Right atrium auricular region (tissue), 2 donors: ENCODE measurements around the gene LBX1. TPM values are rescaled to one million over a fixed set of nuclear protein-coding genes. Genes with fewer than 3 reads are reported as not detected.

Source experiments
- DNase-seq: peaks from one replicate; pipeline ENCODE4 v3.0.0-alpha.2; 2019; ENCODE audit warnings: low spot score
- H3K27ac ChIP-seq, 2 donors: fragments of 200-600 bp; sonication (generic); 1 replicate in 1 of 2; 2 replicates in 1 of 2; pipeline ENCODE4 v1.5.1; 2016 to 2019
- H3K27me3 ChIP-seq, 2 donors: fragments of 200-600 bp; sonication (generic); one replicate each; pipeline versions ENCODE4 v1.5.1 to v1.6.0; 2017 to 2019
- H3K36me3 ChIP-seq: fragments of 200-600 bp; sonication (generic); one replicate; pipeline ENCODE4 v1.5.1; 2016
- H3K4me1 ChIP-seq, 2 donors: fragments of 200-600 bp; sonication (generic); one replicate each; pipeline versions ENCODE4 v1.5.1 to v1.6.0; 2017 to 2019
- H3K4me3 ChIP-seq, 2 donors: fragments of 200-600 bp; sonication (generic); 1 replicate in 1 of 2; 2 replicates in 1 of 2; pipeline ENCODE4 v1.5.1; 2017 to 2019; ENCODE audit warnings: mild to moderate bottlenecking in 1 of 2, moderate library complexity in 1 of 2
- H3K9me3 ChIP-seq, 2 donors: fragments of 200-600 bp; sonication (generic); one replicate each; pipeline ENCODE4 v1.5.1; 2019
- total RNA-seq, 2 donors: library from RNA; depleted of rRNA; stranded (reverse); fragments of >200 nt; gene quantifications; one replicate each; pipeline ENCODE4 v1.1.0, GENCODE V29; 2016
- TF ChIP-seq, protein P1 (sequence below), 2 donors: fragments of 200-600 bp; sonication (generic); IDR thresholded peaks; one replicate each; pipeline ENCODE4 v1.5.1; 2019; ENCODE audit warnings: antibody characterized with exemption in 2 of 2

LBX1 gene
- total RNA-seq, 2 donors from 2014 or later = not detected

DNA sequence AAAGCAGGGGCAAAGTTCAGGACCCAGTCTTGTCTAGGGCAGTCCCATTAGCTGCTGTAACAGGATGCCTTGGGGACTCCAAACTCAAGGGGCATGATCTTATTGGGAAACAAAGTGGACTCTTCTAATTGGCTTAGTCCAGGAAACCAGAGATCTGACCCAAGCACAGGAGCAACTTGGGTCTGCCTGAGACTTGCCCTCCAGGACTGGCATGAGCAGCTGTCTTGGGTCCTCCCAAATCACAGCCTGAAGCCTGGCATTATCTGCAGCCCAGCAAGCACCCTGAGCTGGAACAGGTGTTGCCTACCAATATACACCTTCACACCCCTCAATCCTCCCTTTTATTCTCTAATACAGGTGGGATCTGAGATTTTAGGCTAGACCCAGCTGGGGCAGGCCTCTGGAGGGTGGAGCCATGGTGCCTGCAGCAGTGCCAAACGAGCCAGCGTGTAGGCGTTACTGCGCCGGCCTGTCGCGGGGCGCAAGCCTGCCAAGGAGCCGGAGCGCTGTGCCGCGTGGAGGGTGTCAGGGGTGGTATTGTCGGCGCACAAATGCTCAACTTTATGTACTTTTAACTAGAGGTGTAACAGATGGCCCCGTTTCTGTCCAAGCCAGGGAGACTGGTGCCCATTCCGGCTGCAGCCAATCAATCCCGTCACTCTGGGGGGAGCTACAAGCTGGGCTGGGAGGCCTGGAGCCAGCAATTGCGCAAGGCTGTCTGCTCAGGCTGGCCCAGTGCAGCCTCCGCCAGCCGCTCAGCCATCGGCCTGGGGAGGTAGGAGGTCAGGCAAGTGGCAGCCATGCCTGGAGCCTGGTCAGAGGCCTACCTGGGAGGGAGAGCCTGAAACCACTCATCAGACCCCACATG lies 12.8 kb upstream of the LBX1 start:
- H3K4me3 ChIP-seq = no peak overlapping the region
- no peaks in the 10 kb centered on the region for H3K36me3 ChIP-seq
- peaks cover 0 to 3% of the 10 kb centered on the region in 2 donors for H3K4me1 ChIP-seq
- H3K9me3 ChIP-seq = no peaks in the 10 kb centered on the region
- peaks cover 20% of the 10 kb centered on the region in 2 donors for H3K27me3 ChIP-seq
- H3K27ac ChIP-seq = no peak overlapping the region
- TF ChIP-seq, protein P1, sequence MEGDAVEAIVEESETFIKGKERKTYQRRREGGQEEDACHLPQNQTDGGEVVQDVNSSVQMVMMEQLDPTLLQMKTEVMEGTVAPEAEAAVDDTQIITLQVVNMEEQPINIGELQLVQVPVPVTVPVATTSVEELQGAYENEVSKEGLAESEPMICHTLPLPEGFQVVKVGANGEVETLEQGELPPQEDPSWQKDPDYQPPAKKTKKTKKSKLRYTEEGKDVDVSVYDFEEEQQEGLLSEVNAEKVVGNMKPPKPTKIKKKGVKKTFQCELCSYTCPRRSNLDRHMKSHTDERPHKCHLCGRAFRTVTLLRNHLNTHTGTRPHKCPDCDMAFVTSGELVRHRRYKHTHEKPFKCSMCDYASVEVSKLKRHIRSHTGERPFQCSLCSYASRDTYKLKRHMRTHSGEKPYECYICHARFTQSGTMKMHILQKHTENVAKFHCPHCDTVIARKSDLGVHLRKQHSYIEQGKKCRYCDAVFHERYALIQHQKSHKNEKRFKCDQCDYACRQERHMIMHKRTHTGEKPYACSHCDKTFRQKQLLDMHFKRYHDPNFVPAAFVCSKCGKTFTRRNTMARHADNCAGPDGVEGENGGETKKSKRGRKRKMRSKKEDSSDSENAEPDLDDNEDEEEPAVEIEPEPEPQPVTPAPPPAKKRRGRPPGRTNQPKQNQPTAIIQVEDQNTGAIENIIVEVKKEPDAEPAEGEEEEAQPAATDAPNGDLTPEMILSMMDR (IDR thresholded peaks at IDR 0.05) = no peak
- no peak for DNase-seq

GRCh38 chr10:101238732-101239105 lies 9.5 kb upstream of the LBX1 start:
- H3K9me3 ChIP-seq = no peaks in the 10 kb centered on the region
- peaks cover 38 to 44% of the 10 kb centered on the region in 2 donors for H3K27me3 ChIP-seq
- TF ChIP-seq, protein P1 (IDR thresholded peaks at IDR 0.05) = peak; percentile 10 to 57
- H3K27ac ChIP-seq = no peak overlapping the region
- H3K4me3 ChIP-seq = no peak overlapping the region
- no peak for DNase-seq
- H3K4me1 ChIP-seq = peaks cover 0 to 14% of the 10 kb centered on the region in 2 donors
- no peaks in the 10 kb centered on the region for H3K36me3 ChIP-seq

- Histone ChIP-seq H3K36me3 (no peaks in the 10 kb centered on the region), H3K9me3 (no peaks in the 10 kb centered on the region), H3K4me3 (no peak overlapping the region), H3K27me3 (peaks cover 40 to 44% of the 10 kb centered on the region in 2 donors), H3K4me1 (peaks cover 0 to 14% of the 10 kb centered on the region in 2 donors), H3K27ac (no peak overlapping the region)
- TF ChIP-seq, protein P1 (IDR thresholded peaks at IDR 0.05) = no peak
- no peak for DNase-seq
These were observed 8.9 kb upstream of the LBX1 start for GRCh38 chr10:101237982-101238731.

- H3K4me1 ChIP-seq = peaks cover 0 to 14% of the 10 kb centered on the region in 2 donors
- H3K4me3 ChIP-seq = no peak overlapping the region
- no peak overlapping the region for H3K27ac ChIP-seq
- DNase-seq = no peak
- H3K9me3 ChIP-seq = no peaks in the 10 kb centered on the region
- TF ChIP-seq, protein P1 (IDR thresholded peaks at IDR 0.05) = no peak
- no peaks in the 10 kb centered on the region for H3K36me3 ChIP-seq
- peaks cover 45 to 48% of the 10 kb centered on the region in 2 donors for H3K27me3 ChIP-seq
These were observed 8.1 kb upstream of the LBX1 start for GRCh38 chr10:101237081-101237981.

GRCh38 chr10:101236376-101237080 lies 7.3 kb upstream of the LBX1 start:
- no peaks in the 10 kb centered on the region for H3K36me3 ChIP-seq
- peaks cover 51 to 56% of the 10 kb centered on the region in 2 donors for H3K27me3 ChIP-seq
- H3K9me3 ChIP-seq = no peaks in the 10 kb centered on the region
- H3K27ac ChIP-seq = no peak overlapping the region
- no peak for DNase-seq
- TF ChIP-seq, protein P1 (IDR thresholded peaks at IDR 0.05) = no peak
- H3K4me3 ChIP-seq = no peak overlapping the region
- H3K4me1 ChIP-seq = peaks cover 0 to 14% of the 10 kb centered on the region in 2 donors
